ENCODE measurements around the gene CHAD. TPM values are rescaled to one million over a fixed set of nuclear protein-coding genes. Genes with fewer than 3 reads are reported as not detected.

CHAD gene
- total and polyA plus RNA-seq, 2 of the 13 experiments (the other 11 are each of a cell fraction or from before 2014, with no cell fraction given): 1.4 TPM; not detected in 1

- TF ChIP-seq ZHX2 (IDR thresholded peaks at IDR 0.05; ENCODE audit: low read depth) (no peak), ZHX2 (CRISPR knock-in tag; IDR thresholded peaks at IDR 0.05; ENCODE audit: borderline replicate concordance) (no peak), ARNTL (CRISPR knock-in tag; IDR thresholded peaks at IDR 0.05) (no peak), ZNF484 (CRISPR knock-in tag; IDR thresholded peaks at IDR 0.05; ENCODE audit: borderline replicate concordance, low read depth) (no peak), ZNF781 (CRISPR knock-in tag; IDR thresholded peaks at IDR 0.05; ENCODE audit: borderline replicate concordance, not compliant biosample characterization) (peak; percentile 29), TFDP1 (CRISPR knock-in tag; IDR thresholded peaks at IDR 0.05; ENCODE audit: borderline replicate concordance) (0 out of 2 replicates have a peak, but pooled peaks have one; percentile 55), DRAP1 (CRISPR knock-in tag; IDR thresholded peaks at IDR 0.05) (0 out of 2 replicates have a peak, but pooled peaks have one; percentile 30), HMGXB4 (CRISPR knock-in tag; IDR thresholded peaks at IDR 0.05; ENCODE audit: borderline replicate concordance in 1 of 2, low read depth in 1 of 2) (peak in 1 of 2 experiments; percentile 16; a peak in 1 of 4 replicates), KDM5B (CRISPR knock-in tag; IDR thresholded peaks at IDR 0.05; ENCODE audit: borderline replicate concordance) (0 out of 2 replicates have a peak, but pooled peaks have one; percentile 49), NR0B2 (CRISPR knock-in tag; IDR thresholded peaks at IDR 0.05) (0 out of 2 replicates have a peak, but pooled peaks have one; percentile 40), SKI (IDR thresholded peaks at IDR 0.05; ENCODE audit: partially characterized antibody) (no peak), MED8 (CRISPR knock-in tag; IDR thresholded peaks at IDR 0.05; ENCODE audit: insufficient replicate concordance) (peak; percentile 42), IKZF5 (CRISPR knock-in tag; IDR thresholded peaks at IDR 0.05) (0 out of 2 replicates have a peak, but pooled peaks have one; percentile 7)
Observed at GRCh38 chr17:50517504-50518383, 49.1 kb upstream of the CHAD start (continued).
